Measurements from ENCODE around the gene SYT9.

DNA sequence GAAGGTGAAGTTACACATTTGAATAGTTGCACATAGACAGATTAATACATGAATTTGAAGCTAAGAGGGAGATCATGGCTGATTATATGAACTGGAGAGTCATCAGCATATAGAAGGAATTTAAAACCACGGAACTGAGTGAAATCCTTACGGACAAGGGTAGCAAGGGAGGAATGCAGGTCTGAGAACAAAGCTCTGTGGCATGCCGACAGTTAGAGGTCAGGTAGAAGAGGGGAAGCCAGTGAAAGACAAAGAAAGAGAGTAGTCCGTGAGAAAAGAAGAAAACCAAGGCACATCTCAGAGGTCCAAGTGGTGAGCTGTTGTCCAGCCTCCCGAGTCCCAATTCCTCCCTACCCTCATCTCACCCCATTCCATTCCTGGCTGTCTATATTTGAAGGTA is 11.8 kb upstream of the SYT9 start:
- TF ChIP-seq, protein P1, sequence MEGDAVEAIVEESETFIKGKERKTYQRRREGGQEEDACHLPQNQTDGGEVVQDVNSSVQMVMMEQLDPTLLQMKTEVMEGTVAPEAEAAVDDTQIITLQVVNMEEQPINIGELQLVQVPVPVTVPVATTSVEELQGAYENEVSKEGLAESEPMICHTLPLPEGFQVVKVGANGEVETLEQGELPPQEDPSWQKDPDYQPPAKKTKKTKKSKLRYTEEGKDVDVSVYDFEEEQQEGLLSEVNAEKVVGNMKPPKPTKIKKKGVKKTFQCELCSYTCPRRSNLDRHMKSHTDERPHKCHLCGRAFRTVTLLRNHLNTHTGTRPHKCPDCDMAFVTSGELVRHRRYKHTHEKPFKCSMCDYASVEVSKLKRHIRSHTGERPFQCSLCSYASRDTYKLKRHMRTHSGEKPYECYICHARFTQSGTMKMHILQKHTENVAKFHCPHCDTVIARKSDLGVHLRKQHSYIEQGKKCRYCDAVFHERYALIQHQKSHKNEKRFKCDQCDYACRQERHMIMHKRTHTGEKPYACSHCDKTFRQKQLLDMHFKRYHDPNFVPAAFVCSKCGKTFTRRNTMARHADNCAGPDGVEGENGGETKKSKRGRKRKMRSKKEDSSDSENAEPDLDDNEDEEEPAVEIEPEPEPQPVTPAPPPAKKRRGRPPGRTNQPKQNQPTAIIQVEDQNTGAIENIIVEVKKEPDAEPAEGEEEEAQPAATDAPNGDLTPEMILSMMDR (IDR thresholded peaks at IDR 0.05) = no peak
- TF ChIP-seq POLR2A (IDR thresholded peaks at IDR 0.05) = no peak
- TF ChIP-seq EP300 (IDR thresholded peaks at IDR 0.05) = no peak
- no peak for TF ChIP-seq POLR2AphosphoS5 (IDR thresholded peaks at IDR 0.05)

Measured in suprapubic skin (tissue), 4 donors.